Posterior vena cava (tissue), 2 donors: ENCODE measurements around the gene TSC22D2. TPM values are rescaled to one million over a fixed set of nuclear protein-coding genes. Genes with fewer than 3 reads are reported as not detected.

ENCODE experiments used
- DNase-seq: peaks from one replicate; pipeline ENCODE4 v3.0.0-alpha.2; 2020; ENCODE audit warnings: low spot score
- intact Hi-C, 2 donors: fragments of 100-400 bp; cut with DNase I; formaldehyde crosslinking; loops; one replicate each; pipeline versions ENCODE4 v1.14.1 to v1.14.2; 2022 to 2023
- total RNA-seq, 2 donors: library from RNA; stranded (reverse); fragmentation: NEBNext Ultra II Directional; extraction: Animal tissue kit (Norgen Biotek cat#: 25700); gene quantifications; one replicate each; pipeline ENCODE4 v1.2.1, GENCODE V29; 2021
- donor health status: DM: yes; HTN: yes; CAD: no.
- donor health status: DM: yes; HTN: yes; CAD: no.

Gene TSC22D2
- total RNA-seq, 2 donors from 2014 or later, result 41.8 to 68.1 TPM

DNA sequence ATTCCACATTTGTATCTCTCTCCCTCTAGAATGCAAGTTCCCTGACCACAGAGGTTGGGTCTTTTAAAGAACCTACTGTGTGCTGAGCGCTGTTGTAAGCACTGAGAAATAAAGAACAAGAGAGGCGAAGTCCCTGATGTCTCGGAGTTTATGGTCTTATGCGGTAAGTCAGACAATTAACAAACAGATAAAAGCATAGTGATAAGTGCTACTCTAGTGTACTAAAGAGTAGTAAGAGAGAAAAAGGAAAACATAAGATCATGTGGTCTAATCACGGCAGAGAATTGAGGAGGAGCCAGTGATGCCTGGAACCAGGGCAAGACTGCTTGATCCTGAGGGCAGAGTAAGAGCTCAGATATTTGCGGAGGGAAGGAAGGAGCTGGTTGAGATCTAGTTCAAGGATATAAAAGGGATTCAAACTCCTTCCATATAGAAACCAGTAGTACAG lies 29.8 kb upstream of the TSC22D2 start:
- intact Hi-C loops, result loop anchor here in 1 of 2 donors (10.0 kb wide), 2 partner anchors 144 to 486 kb away; no protein-coding TSS in a partner anchor
- no peak for DNase-seq

DNA sequence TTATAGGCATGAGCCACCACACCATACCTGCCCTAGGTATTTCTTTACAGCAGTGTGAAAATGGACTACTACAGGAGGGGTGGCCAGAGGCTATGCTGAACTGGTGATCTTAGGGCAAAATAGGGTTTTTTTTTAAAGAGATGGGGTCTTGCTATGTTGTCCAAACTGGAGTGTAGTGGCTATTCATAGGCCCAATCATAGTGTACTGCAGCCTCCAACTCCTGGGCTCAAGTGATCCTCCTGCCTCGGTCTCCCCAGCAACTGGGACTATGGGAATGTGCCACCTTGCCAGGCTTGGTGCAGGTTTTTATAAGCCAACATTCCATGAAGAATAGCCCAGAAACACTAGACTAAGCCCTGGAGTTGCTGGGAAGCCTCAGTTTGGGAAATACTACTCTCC lies 28.6 kb upstream of the TSC22D2 start:
- intact Hi-C loops, result loop anchor here in 1 of 2 donors (10.0 kb wide), 2 partner anchors 145 to 485 kb away; no protein-coding TSS in a partner anchor
- DNase-seq, result no peak

DNA sequence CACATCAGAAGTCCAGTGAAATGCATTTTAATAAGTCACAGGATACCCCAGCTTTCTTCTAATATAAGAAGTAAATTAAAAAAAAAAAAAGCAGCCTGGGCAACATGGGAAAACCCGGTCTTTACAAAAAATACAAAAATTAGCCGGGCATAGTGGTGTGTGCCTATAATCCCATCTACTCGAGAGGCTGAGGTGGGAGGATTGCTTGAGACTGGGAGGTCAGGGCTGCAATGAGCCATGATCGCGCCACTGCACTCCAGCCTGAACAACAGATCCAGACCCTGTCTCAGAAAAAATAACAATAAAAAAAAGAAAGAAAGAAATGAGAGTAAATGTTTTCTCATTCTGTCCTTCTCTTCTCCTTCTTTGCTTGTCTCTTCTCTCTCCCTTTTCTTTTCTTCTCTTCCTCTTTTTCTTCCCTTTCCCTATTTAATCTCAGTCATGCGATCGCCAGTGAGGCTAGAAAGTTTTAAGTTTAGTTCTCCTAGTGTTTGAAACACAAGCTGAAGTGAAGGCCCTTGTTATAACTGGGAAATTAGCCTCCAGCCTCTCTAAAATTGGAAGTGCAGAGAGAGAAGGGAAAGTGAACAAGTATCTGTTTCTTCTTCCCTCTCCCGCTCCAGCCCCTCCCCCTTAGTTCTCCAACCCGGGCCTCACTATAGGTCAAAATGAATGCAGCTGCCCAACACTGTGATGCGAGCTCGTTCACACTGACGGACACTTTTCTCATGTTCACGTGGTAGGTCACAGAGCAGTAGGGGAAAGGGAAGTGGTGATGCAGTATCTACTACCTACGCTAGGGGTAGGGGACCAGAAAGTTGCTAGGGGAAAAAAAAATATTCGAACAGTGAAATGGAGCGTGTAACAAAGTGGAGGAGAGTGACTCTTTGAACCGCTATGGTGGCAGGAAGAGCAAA lies 23.5 kb upstream of the TSC22D2 start:
- intact Hi-C loops, result no loop called here
- DNase-seq, result no peak

DNA sequence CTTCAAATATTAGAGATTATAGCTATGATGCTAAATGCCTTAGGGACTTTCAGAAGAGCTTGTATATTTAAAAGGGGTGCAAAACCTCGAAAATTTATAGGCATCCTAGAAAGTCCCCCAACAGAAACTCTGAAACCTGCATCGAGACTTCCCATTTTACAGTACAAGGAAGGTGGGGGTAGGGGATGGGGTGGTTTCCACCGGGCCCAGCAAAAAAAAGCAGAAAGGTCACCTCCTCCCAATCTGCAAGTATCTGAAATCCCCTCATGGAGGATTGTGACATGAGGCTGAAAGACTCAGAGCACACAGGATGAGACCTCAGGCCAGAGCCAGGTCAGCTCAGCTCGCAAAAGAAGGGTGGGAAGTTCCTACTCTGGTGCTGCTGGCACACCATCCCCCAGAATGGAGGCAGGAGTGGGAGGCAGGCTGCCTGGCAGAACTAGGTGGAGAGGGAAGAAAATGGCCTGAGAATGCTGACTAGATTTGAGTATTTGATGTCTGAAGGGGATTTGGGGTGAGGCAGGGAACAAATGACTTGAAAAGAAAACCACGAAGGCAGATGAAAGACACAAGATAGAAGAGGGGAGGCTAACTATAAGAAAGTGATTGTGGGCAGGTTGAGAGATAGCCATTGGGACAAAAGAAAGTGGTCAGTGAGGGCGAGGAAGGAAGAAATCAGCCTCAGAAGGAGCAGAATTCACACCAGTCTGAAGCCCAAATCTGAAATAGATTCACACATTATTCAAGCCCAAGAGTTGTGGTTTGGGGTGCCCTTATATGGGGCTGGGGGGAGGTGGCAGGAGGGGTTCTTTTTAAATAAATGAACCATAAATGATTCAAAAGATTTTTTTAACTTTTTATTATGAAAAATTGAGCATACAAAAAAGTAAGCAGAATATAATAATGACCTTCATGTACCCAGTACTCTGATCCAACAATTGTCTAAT lies 22.5 kb upstream of the TSC22D2 start:
- no peak for DNase-seq
- intact Hi-C loops, result no loop called here

DNA sequence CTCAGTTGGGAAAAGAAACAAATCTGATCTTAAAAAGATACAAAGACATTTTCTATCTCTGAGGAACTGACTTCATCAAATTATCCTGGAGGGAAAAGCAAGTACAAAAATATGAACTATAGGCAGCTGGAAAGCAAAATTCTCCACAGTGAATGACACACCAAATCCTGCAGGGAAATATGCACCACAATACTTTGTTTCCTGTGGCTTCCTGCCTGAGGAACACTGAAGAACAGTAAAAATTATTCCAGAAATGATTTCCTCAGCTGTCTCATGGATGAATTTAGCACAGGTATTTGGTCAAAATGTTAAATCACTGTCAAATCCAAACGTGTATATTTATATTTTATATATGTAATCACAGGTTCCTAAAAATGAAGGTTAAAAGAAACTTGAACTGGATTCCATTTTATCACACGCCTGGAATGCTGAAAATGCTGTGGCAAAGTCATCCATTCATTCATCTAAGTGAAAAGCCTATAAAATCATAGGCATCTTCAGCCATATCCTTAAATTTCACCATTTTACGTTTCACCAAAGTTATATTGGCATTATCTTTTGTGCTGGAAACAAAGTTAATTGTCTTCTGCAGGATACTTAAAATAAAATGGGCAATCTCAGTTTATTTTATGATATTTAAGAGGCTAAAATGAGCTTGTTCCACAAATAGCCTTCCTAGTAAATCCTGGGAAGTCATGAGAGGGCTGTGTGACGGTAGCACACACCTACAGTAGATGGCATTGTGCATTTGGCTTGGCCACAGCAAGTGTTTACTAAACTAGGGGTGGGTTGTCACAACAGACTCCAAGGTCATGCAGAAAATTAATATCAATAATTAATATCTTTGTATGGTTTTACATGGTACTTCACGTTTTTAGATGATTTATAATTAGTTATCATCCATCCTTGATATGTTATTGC lies 19.3 kb upstream of the TSC22D2 start:
- no peak for DNase-seq
- intact Hi-C loops, result no loop called here

DNA sequence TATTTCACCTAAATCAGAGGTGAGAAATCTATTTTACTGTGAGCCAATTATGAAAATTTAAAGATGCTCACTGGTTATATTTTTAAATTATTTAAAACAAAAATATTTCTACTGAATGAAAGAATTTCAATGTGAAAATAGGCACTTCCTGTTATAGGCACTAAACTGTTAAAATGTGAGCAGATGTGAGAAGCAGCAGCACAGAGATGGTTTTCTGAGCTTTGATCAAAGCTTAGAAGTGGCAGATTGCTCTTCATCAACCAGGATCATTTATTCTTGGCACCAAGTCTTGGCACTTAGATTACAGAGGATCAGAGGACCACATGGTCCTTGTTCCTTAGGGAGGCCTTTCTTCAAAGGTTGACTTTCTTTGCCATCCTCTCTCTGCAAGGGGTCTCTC lies 18.0 kb upstream of the TSC22D2 start:
- DNase-seq, result no peak
- intact Hi-C loops, result no loop called here

DNA sequence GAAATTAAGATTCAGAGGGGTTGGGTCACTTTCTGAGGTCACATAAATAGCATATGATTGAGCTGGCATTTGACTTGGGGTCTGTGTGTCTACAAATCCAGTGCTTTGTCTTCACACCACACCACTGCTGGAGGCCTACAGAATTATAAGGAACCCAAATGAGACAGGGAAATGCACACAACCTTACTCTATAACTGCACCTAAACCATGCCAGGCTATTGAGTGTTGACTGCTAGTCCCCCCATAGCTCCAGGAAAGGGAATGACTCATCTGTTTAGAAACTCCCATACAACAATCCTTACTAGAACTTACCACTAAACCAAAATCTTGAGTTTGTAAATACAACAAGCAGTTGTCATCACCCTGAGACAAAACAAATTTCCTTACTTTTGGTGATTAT lies 16.9 kb upstream of the TSC22D2 start:
- intact Hi-C loops, result no loop called here
- DNase-seq, result no peak

DNA sequence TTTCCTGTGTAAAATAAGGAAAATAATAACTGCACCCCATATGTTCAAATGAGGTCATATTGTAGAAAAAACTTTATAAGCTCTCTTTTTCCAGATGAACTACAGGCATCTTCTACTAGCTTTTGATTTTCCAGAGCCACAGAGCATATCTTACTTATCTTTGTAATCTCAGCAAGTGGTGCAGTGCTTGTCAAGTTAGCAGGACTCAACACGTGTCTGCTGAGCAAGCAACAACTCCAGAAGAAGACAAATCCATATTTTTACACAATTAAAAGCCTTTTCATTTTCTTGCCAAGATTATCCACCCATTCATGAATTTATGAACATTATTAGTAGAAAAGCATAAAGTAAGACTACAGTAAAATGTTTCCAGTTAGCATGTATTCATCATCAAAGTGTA lies 14.4 kb upstream of the TSC22D2 start:
- DNase-seq, result no peak
- intact Hi-C loops, result no loop called here

DNA sequence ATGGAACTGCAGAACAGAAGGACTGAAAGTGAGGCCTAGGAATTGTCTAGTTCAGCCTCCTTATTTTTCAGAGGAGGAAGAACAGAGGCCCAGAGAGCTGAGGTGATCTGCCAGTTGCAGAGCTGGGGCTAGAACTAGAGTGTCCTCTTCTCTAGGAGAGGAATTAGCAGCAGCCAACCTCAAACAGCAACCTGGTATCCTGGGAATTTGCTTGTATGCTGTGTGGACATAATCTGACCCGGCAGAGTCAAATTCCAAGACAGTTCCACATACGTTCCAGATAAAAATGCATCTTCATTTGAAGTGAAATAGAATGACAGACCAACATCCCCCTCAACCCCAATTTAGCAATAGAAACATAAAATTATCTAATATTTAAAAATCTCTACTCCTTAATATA lies 13.5 kb upstream of the TSC22D2 start:
- intact Hi-C loops, result no loop called here
- DNase-seq, result no peak

DNA sequence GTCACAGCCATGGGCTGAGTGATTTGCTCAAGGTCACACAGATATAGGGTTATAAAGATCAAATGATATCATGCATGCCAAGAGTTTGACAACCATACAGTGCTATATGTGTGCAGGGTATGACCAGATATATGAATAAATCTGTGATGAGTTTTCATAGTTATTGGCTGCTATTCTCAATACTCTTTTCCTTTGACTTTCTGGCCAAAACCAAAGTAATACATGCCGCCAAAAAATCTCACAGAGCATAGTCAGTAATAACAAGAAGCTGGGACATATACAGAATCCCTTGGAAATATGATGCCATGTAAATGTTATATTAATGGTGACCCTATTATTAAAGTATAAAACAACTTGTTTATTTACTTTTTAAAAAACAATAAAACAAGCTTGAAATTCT lies 11.6 kb upstream of the TSC22D2 start:
- intact Hi-C loops, result no loop called here
- no peak for DNase-seq

DNA sequence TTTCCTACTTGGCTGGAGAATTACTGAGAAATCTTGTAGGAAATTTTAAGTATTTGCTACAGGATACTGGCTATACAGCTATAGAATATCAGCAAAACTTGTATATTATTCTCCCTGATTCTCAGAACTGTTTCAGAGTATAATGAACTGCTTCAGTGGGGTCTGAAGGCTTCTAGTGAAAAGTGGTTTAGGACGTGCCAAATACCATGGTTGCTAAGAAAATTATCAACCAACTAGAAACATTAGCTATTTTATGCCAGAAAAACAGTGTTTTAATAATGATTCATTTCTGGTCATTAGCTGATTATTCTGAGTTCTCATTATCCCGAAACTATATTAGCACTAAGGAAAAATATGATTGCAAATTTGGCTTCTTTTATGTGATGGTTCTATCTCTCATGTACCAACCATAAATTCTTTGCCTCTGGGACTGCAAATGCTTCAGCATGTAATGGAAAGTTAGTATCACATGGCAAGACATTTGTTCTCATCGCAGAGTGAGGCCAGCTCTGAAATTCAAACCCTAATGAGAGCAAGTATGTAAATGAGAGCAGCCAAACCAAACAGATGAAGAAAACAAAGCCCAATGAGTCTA lies 11.0 kb upstream of the TSC22D2 start:
- intact Hi-C loops, result no loop called here
- no peak for DNase-seq

DNA sequence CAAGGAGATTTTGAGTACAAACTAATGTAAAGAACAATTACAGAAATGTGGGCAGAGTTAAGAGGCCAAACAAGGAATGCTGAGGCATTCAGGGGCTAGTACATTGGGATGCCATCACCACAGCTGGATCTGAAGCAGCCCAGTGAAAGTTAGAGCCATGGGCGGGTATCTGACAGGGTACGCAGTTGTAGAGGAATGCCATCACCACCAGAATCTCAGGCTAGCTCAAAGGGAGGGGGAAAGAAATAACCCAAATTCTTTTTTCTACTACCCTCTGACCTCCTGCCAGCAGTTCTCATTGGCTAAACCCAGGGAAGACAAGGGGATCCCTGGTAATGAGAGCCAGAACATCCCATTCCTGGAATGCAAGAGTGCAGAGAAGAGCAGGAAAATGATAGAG lies 9.0 kb upstream of the TSC22D2 start:
- DNase-seq, result no peak
- intact Hi-C loops, result no loop called here

DNA sequence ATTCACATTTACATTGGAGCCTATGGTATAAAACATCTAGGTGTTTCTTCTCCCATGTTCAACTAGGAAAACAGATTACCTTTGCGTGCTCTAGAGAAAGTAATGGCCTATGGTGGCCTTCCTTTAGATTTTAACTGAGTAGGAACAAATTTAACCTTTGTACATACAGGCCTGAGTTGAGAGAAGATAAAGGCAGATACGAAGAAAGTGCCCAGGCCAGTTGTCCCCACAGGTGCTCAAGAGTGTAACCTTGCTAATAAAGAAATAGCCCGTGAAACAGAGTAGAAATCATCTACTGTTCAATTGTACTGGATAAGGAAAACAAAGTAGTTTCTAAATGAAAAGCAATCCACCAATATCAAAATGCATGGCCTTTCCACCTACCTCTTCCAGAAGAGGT lies 6.8 kb upstream of the TSC22D2 start:
- no peak for DNase-seq
- intact Hi-C loops, result no loop called here

DNA sequence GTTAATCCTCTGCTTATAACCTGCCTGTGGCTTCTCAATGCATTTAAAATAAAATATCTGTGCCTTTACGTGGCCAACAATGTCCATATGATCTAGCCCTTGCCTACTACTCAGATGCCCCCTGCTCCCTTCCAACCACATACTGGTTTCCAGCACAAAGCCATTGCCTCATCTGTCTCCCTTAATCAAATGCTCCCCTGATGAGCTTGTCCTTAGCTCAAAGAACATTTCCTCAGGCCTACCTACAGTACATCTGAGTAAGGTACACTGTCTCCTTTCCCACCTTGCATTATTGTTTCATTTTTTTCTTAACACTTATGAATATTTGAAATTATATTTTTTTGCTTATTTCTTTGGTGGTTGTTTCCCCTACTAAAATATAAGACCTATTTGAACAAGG lies 5.9 kb upstream of the TSC22D2 start:
- no peak for DNase-seq
- intact Hi-C loops, result no loop called here

DNA sequence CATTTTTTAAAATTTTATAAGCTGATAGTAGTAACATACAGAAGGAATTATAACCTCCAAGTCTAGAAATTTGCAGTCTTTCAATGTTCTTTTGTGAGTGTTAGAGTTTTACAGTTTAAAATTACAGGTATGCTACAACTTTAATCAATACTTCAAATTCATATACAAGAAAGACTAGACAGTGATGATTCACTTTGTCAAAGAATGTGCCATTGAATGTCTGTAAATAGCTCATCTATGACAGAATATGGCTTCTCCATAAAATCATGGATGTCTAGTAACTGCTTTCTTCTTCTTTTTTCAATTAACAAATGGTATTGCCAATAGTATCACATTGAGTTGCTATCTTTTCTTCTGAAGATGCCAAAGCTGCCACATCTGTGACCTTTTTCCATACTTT lies 4.1 kb upstream of the TSC22D2 start:
- intact Hi-C loops, result no loop called here
- DNase-seq, result no peak

DNA sequence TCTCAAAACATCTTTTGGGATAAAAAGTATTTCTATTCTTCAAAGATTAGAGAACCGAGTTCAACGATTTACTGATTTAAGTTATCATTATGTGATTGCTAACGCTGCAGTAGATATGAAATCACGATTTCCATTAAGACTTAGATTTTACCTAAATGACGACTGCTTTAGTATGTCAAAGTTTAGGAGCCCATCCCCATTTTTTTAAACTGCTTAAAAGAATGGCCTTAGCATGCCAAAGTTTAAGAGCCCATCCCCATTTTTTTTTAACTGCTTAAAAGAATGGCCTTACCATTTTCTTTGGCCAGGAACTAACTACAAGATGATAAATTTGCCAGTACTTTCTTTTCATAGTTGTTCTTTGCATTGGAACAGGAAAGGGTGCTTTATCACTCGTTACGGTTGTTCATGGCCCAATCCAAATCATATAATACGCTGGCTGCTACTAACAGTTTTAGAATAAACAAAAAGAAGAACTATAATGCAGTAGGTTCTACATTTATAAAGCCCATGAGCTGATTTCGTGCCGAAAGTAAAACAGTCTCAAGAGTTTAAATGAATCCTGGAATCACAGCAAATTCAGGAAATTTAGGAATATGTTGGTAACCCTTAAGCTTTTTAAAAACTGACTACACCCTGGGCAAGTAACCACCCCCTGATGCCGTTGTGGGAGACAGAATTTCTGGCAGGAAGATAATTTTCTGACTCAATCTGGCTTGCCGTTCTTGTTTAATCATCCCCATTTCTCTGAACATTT lies 869 bp upstream of the TSC22D2 start:
- DNase-seq, result no peak
- intact Hi-C loops, result no loop called here

DNA sequence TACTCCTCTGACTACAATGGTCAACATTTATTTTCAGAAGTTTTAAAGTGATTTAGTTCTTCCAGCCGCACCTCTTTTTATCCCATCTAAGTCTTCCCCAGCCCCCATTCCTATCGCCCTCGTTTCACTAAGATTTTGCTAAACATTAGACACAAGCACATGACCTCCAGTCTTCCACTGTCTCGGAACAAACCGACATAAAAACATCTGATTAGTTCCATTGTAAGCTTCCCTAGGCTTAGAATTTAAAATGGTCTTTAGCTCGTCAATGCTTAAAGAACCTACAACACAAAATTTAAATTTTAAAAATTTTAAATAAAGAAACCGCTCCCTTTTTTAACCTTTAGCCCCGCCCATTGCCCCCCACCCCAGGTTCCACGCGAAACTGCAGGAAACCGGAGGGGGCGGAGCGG lies 284 bp upstream of the TSC22D2 start:
- DNase-seq, result no peak
- intact Hi-C loops, result no loop called here

DNA sequence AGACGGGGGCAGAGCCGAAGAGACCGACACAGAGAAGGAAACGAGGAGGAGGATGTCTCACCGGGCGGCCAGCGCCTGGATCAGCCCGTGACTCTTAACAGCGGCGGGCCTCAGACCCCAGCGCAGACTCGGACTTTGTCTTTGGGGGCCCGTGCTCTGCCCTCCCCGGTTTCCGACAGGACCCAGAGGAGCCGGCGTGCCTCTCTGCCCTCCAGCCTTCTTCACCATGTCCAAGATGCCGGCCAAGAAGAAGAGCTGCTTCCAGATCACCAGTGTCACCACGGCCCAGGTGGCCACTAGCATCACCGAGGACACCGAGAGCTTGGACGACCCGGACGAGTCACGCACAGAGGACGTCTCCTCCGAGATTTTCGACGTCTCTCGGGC lies 1.0 kb downstream of the TSC22D2 start:
- DNase-seq, result no peak
- intact Hi-C loops, result no loop called here
